GM19397 (cell line): ENCODE measurements around the gene PLEKHS1.
A peak's percentile ranks its signal among the peaks of the same experiment; 100 is the strongest.
"Not testable (repeated sequence)": the region's sequence is repeated elsewhere in the genome, so short reads cannot be mapped to it uniquely, and the experiment has no call there.

ENCODE experiments used
- ATAC-seq: cut with Tn5 transposase; IDR thresholded peaks from one replicate; pipeline ENCODE4 v1.9.1; 2021; ENCODE audit warnings: mild to moderate bottlenecking, moderate library complexity; ENCODE audit not compliant: unreplicated experiment

Gene PLEKHS1

DNA sequence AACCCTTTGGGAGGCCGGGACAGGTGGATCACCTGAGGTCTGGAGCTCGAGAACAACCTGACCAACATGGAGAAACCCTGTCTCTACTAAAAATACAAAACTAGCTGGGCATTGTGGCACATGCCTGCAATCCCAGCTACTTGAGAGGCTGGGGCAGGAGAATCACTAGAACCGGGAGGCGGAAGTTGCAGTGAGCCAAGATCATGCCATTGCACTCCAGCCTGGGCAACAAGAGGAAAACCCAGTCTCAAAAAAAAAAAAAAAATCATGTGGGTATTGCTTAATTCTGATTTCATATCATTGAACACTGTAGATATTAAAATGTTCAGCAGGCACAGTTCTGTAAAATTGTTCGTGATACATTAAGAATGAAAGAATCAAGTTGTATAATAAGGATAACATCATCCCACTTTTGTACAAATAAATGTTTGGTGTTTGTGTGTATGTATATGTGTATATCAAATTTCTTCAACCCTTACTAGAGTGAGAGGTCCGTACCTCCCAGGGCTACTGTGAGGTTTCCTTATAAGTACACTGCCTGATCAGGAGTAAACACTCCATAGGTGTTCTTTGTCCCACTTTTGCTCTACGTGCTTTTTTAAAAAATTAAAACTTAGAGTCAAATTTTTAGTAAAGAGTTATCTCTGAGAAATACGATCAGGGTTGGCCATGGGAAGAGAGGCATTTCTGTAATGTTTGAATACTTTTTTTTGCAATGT, 31.7 kb downstream of the PLEKHS1 start:
- ATAC-seq: no peak

DNA sequence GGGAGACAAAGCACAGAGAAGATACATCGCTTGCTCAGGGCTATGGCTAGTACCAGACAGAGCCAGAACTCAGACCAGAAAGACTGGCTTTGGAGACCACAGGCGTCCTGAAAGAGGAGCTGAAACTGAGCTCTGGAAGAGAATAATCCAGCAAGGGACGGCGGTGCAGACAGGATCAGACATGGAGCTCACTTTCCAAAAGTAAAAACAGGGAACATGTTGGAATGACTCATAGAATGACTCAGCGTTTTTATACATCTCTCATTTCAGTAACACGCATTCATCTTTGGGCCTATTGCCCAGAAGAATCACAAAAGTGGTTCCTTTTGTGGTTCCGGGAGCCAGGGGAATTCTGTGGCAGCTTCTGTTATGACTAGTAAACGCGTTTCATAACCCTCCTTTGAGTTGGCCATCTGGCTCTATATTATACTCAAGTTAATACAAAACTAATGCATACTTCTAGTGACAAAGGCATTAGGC, 37.2 kb downstream of the PLEKHS1 start:
- ATAC-seq: peak; percentile 62

DNA sequence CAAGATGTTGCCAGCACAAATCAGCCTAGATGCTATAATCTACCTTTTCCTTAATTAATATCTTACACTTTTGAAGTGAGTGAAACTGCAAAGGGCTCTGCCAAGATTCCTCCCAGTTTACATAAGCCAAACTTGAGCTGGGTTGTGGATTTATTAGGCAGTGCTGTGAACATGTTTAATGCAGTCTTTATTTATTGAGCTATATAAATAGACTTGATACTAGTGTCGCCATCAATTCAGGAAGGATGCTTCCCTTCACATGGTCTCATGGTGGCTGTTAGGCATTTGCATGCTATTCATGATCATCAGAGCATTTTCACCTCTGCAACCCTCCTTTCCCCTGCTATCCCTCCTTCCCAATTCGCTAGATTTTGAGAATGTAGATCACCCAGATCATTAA, 40.2 kb downstream of the PLEKHS1 start:
- ATAC-seq: no peak

DNA sequence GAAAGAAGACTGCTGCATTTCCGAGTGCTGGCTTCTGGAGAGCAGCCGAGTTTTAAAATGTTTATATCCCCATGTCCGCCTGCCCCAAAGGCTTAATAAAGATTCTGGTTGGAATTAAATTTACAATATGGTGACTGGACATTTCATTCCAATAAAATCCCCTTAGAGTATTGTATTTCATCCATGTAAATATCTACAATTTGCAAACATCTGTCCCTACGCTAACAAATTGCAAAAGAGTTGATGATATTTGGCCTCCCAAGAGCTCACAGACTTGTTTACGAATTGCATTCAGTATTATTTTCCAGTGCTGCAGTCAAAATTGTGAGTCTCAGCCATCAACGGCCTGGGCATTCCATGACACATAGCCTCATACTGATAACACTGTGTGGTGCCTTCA, 50.1 kb downstream of the PLEKHS1 start:
- ATAC-seq: no peak

DNA sequence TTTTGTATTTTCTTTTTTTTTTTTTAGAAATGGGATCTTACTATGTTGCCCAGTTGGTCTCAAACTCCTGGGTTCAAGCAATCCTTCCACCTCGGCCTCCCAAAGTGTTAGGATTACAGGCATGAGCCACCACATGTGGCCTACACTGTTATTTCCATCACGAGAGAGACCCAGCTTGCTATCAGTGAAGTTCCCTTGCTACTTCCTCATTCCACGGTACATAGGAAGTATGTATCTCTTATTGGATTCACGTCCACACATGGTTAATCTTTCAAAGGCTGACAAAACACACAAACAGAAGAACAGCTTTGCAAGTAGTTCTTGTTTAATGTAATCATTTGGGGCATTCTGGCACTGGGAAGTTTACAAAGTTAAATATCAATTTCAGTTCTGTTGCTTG, 51.5 kb downstream of the PLEKHS1 start:
- ATAC-seq: no peak

DNA sequence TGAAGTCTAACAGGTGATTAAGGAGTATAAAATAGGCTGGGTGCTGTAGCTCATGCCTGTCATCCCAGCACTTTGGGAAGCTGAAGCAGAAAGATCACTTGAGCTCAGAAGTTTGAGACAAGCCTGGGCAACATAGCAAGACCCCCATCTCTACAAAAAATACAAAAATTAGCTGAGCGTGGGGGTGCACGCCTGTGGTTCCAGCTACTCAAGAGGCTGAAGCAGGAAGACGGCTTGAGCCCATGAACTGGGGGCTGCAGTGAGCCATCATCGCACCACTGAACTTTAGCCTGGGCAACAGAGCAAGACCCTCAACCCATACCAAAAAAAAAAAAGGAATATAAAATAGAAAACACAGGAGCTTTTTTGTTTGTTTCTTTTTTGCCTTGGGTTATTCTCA, 55.0 kb downstream of the PLEKHS1 start:
- ATAC-seq: no peak

DNA sequence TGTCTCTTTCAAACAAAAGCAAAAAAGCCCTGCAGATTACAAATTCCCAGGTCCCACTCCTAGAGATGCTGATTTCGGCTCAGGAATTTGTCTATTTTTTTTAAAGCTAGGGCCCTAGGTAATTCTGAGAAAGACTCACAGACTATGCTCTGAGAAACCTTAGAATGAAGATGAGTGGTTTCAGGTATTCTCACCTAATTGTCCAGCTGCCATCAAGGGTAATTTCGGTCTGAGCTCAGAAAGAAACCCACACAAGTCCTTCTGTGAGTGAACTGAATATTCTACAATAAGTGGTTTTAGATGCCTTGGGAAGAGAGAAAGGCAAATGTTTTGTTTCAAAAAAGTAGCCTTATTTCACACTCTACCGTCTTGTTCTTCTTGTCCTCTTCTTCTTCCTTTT, 56.7 kb downstream of the PLEKHS1 start:
- no peak for ATAC-seq

DNA sequence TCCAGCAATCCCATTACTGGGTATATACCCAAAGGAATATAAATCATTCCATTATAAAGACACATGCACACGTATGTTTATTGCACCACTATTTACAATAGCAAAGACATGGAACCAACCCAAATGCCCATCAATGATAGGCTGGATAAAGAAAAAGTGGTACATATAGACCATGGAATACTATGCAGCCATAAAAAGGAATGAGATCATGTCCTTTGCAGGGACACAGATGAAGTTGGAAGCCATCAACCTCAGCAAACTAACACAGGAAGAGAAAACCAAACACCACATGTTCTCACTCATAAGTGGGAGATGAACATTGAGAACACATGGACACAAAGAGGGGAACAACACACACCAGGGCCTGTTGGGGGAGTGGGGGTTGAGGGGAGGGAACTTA, 63.2 kb downstream of the PLEKHS1 start:
- not testable (repeated sequence) for ATAC-seq

DNA sequence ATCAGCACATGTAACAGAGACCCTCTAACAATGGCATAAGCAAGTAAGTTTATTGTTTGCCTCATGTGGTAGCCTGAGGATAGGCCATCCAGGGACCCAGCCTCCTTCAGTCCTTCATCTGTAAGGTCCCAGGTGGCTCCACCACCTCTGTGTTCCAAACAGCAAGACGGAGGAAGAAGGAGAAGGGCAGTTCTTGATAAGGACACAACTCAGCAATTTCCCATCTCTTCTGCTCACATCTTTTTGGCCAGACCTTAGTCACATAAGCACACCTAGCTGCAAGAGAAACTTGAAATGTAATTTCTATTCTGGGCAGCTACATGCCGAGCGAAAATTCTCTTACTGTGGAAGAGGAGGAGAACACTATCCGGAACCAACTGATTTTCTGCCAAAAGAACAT, 68.5 kb downstream of the PLEKHS1 start:
- no peak for ATAC-seq

DNA sequence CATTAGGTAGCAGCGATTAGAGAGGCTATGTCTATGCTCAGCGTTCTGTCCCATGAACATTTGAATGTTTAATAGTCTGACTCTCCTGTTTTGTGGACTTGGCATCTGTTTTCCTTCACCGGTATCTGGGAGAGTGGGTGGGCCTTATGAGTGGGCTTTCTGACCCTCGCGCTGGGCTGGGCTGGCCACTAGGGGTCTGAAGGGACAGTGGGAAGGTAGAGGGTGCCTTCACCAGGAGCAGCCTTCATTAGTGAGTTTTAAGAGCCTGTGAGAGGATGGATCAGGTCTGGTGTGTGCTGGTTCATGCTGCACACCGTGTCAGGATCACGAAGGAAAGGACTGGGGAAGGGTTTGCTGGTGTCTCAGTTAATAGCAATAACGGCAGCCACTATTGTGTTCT, 69.0 kb downstream of the PLEKHS1 start:
- no peak for ATAC-seq

DNA sequence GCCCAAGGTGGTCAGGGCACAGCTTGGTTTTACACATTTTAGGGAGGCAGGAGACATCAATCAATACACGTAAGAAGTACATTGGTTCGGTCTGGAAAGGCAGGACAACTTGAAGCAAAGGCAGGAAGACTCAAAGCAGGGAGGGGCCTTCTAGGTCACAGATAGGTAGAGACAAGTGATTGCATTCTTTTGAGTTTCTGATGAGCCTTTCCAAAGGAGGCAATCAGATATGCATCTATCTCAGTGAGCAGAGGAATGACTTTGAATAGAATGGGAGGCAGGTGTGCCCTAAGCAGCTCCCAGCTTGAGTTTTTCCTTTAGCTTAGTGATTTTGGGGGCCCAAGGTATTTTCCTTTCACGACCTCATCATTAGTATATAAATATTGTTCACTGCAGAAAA, 69.8 kb downstream of the PLEKHS1 start:
- ATAC-seq: not testable (repeated sequence)

DNA sequence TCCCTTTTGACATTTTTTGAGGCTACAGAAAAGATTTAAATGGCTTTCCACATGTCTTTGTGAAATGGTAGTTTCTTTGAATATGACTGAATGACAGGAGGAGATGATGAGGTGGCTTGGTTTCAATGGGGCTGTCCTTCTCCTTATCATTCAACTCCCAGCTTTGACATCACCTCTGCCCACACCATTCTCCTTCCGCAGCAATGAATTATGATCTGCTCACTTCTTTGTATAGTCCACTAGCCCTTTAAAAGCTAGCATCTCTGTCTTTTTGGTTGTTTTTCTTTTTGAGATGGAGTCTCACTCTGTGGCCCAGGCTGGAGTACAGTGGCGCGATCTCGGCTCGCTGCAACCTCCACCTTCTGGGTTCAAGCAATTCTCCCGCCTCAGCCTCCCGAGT, 70.7 kb downstream of the PLEKHS1 start:
- no peak for ATAC-seq

DNA sequence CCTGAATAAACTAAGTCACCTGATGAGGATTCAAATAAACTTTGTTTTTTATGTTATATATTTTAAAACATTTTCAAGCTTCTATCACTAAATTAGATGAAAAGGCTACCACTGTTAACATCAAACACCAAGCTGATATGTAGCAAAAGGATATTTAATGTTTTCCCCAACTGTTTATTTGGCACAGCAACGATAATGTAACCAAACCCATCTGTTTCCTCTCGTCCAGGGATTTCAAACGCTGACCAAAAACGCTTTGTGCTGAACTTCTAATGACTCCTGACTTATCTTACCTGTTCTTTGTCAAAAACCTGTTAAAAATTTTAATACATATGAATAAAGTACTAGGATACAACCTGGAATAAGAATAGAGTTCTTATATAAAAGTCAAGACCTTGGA, 71.9 kb downstream of the PLEKHS1 start:
- no peak for ATAC-seq

DNA sequence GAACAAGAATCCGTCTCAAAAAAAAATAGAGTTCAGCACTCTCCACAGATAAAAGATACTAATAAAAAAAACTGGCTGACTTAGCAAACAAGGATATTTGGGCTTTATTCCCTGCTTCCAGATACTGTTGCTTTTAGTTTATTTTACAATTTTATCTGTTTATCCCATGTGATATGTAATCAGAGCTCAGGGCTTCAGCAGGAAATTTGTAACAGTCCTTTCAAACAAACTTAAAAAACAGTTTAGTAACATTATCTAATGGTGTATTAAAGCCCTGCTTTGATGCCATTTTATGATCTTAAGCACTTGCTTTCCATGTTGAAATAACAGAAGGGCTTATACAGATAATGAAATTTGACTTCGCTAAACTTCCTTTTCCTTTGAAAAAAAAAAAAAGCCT, 74.3 kb downstream of the PLEKHS1 start:
- no peak for ATAC-seq

DNA sequence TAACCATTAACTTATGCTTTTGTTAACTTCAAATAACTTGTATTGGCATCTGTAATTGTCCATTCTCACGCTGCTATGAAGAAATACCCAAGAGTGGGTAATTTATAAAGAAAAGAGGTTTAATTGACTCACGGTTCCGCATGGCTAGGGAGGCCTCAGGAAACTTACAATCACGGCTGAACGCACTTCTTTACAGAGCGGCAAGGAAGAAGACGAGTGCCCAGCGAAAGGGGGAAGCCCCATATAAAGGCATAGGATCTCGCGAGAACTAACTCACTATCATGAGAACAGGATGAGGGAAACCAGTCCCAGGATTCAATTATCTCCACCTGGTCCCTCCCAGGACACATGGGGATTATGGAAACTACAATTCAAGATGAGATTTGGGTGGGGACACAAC, 77.1 kb downstream of the PLEKHS1 start:
- ATAC-seq: not testable (repeated sequence)
